ENCODE measurements around the gene TMEM258. TPM values are rescaled to one million over a fixed set of nuclear protein-coding genes. Genes with fewer than 3 reads are reported as not detected.
A peak's percentile ranks its signal among the peaks of the same experiment; 100 is the strongest.

The TMEM258 gene
- total RNA-seq, 1 donor from 2014 or later, result 71.4 TPM

DNA sequence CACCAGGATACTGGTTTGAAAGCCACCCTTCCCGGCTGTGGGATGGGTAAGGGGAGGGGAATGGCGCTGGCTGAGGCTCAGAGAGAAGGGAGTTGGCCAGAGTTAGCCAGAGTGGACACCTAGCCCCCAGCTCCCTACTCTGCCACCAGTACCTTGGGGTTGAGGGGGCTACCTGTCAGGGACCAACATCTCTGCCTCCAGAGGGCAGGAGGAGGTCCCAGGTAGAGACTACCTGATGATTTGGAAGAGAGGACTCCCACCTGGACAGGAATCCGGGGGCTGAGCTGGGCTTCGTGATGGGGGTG, 36.3 kb downstream of the TMEM258 start:
- Histone ChIP-seq H3K9me3 (ENCODE audit: low read depth) (no peaks in the 10 kb centered on the region), H3K27ac (no peak overlapping the region), H3K4me1 (peaks cover 6% of the 10 kb centered on the region), H3K9ac (no peak overlapping the region), H3F3A (ENCODE audit: low read depth) (peaks cover 5% of the 10 kb centered on the region), H3K4me3 (no peak overlapping the region), H2AFZ (replicated peaks) (no peak overlapping the region), H3K79me2 (ENCODE audit: low read depth) (no peaks in the 10 kb centered on the region), H3K27me3 (peaks cover 29% of the 10 kb centered on the region), H4K20me1 (ENCODE audit: low read depth) (no peaks in the 10 kb centered on the region), H3K36me3 (no peaks in the 10 kb centered on the region), H3K4me2 (no peak overlapping the region)
- Mint-ChIP-seq H3K4me1 (peaks cover 19% of the 10 kb centered on the region), H3K4me3 (no peak overlapping the region), H3K36me3 (no peaks in the 10 kb centered on the region), H3K9me3 (no peaks in the 10 kb centered on the region), H3K27ac (peak overlapping the region; percentile 42), H3K27me3 (ENCODE audit: insufficient read depth, low read depth) (peaks cover 22% of the 10 kb centered on the region)
- DNase-seq (ENCODE audit: low spot score), result no peak
- no peak for TF ChIP-seq EZH2 (IDR thresholded peaks at IDR 0.05)
- TF ChIP-seq EZH2phosphoT487 (IDR thresholded peaks at IDR 0.05), result no peak
- TF ChIP-seq, protein P1, sequence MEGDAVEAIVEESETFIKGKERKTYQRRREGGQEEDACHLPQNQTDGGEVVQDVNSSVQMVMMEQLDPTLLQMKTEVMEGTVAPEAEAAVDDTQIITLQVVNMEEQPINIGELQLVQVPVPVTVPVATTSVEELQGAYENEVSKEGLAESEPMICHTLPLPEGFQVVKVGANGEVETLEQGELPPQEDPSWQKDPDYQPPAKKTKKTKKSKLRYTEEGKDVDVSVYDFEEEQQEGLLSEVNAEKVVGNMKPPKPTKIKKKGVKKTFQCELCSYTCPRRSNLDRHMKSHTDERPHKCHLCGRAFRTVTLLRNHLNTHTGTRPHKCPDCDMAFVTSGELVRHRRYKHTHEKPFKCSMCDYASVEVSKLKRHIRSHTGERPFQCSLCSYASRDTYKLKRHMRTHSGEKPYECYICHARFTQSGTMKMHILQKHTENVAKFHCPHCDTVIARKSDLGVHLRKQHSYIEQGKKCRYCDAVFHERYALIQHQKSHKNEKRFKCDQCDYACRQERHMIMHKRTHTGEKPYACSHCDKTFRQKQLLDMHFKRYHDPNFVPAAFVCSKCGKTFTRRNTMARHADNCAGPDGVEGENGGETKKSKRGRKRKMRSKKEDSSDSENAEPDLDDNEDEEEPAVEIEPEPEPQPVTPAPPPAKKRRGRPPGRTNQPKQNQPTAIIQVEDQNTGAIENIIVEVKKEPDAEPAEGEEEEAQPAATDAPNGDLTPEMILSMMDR (IDR thresholded peaks at IDR 0.05), result no peak

DNA sequence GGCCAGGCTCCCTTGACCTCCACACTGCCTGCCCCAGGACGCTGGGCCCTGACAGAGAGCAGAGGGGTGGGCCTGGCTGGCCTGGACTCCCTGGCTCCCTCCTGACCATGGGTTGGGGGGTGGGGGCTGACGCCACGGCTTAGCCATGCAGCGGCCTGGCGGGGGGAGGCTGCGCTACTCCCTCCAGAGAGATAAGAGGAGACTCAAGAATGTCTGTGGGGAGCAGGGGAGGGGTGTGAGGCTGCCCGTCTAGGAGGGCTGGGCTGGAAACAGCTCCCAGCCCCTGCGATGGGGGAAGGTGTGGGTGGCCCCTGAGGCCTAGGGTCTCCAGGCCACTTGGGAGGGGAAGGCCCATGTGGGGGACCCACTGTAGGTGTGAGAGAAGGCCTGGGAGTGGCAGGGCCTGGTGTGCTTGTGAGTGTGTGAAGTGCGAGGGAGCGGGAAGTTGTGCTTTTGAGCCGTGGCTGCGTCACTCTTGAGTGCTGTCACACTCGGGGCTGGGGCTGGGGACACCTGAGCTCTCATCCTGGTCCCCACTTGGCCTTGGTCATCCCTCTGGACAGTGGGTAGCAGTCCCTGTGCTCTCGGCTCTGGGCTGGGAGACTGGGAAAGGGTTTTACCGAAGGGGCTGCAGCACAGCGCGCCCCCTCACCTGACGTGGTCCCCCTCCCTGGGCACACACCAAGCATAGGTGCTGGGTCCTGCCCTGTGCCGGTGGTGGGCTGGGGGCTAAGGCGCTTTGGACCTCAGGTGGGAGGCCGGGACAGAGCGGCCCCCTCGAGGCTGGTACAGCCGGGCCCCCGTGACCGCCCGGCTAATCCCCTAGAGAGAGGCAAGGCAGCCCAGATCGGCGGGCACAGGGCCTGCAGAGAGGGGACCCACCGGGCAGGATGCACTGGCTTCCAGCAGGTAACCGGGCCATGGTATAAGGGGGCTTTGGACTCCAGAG, 37.6 kb downstream of the TMEM258 start:
- no peak overlapping the region for H3K27ac ChIP-seq
- DNase-seq (ENCODE audit: low spot score), result peak; percentile 51
- Mint-ChIP-seq H3K9me3 (no peaks in the 10 kb centered on the region), H3K4me1 (peaks cover 28% of the 10 kb centered on the region), H3K36me3 (no peaks in the 10 kb centered on the region), H3K27me3 (ENCODE audit: insufficient read depth, low read depth) (peaks cover 29% of the 10 kb centered on the region), H3K27ac (no peak overlapping the region), H3K4me3 (peak overlapping the region; percentile 30)
- no peaks in the 10 kb centered on the region for H4K20me1 ChIP-seq (ENCODE audit: low read depth)
- H3K4me3 ChIP-seq, result no peak overlapping the region
- no peaks in the 10 kb centered on the region for H3K79me2 ChIP-seq (ENCODE audit: low read depth)
- H3K36me3 ChIP-seq, result no peaks in the 10 kb centered on the region
- TF ChIP-seq, protein P1 (IDR thresholded peaks at IDR 0.05), result no peak
- TF ChIP-seq EZH2phosphoT487 (IDR thresholded peaks at IDR 0.05) (no peak), EZH2 (IDR thresholded peaks at IDR 0.05) (no peak)
- H2AFZ ChIP-seq (replicated peaks), result no peak overlapping the region
- no peak overlapping the region for H3K9ac ChIP-seq
- peaks cover 33% of the 10 kb centered on the region for H3K27me3 ChIP-seq
- peaks cover 11% of the 10 kb centered on the region for H3K4me1 ChIP-seq
- peaks cover 16% of the 10 kb centered on the region for H3F3A ChIP-seq (ENCODE audit: low read depth)
- H3K9me3 ChIP-seq (ENCODE audit: low read depth), result no peaks in the 10 kb centered on the region
- no peak overlapping the region for H3K4me2 ChIP-seq

DNA sequence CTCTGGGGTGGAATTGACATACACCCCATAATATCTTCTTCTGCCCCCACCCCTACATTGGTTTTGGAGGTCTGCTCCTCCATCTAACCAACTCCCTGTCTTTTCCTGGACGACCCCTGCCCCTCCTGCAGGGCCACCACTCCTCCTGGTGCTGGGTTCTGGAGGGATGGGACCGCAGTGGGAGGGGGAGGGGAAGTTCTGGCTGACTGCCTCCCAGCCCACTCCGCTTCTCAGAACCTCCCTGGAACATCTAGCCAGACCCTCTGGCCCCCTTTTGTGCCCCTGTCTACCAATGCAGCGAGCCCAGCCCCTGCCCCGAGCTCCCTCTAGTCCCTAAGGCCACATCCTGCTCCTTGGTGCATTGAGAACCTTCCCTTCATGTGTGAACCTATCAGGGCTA, 38.7 kb downstream of the TMEM258 start:
- Histone ChIP-seq H2AFZ (replicated peaks) (no peak overlapping the region), H3K4me1 (peaks cover 20% of the 10 kb centered on the region), H3K79me2 (ENCODE audit: low read depth) (no peaks in the 10 kb centered on the region), H3K9ac (no peak overlapping the region), H4K20me1 (ENCODE audit: low read depth) (no peaks in the 10 kb centered on the region), H3K4me3 (no peak overlapping the region), H3K36me3 (no peaks in the 10 kb centered on the region), H3F3A (ENCODE audit: low read depth) (peaks cover 13% of the 10 kb centered on the region), H3K4me2 (no peak overlapping the region), H3K9me3 (ENCODE audit: low read depth) (no peaks in the 10 kb centered on the region), H3K27me3 (peaks cover 33% of the 10 kb centered on the region), H3K27ac (no peak overlapping the region)
- no peak overlapping the region for H3K27ac Mint-ChIP-seq
- peak overlapping the region; percentile 85 for H3K4me3 Mint-ChIP-seq
- H3K36me3 Mint-ChIP-seq, result no peaks in the 10 kb centered on the region
- peaks cover 37% of the 10 kb centered on the region for H3K4me1 Mint-ChIP-seq
- H3K9me3 Mint-ChIP-seq, result no peaks in the 10 kb centered on the region
- no peak for DNase-seq (ENCODE audit: low spot score)
- H3K27me3 Mint-ChIP-seq (ENCODE audit: insufficient read depth, low read depth), result peaks cover 27% of the 10 kb centered on the region
- TF ChIP-seq EZH2phosphoT487 (IDR thresholded peaks at IDR 0.05) (no peak), EZH2 (IDR thresholded peaks at IDR 0.05) (no peak)
- TF ChIP-seq, protein P1 (IDR thresholded peaks at IDR 0.05), result no peak

Data from neural progenitor cell (in vitro differentiated cells).